Stimulated activated naive B cell treated with anti-CD40 and anti-IgM and Interleukin-4, amounts not matched to agents 10 μg/mL and 1 μg/mL and 100 μg/mL, for 72 hours (primary cell): ENCODE results near the gene SCN3B.
"Not testable (repeated sequence)": the region's sequence is repeated elsewhere in the genome, so short reads cannot be mapped to it uniquely, and the experiment has no call there.

Experiments used
- ATAC-seq, 2 donors: fragments of 150-1000 bp; cut with Tn5 transposase; replicated peaks; 2 replicates each; pipeline ENCODE4 v1.10.0; 2021; ENCODE audit warnings: moderate library complexity in 1 of 2
- DNase-seq: peaks from one replicate; pipeline ENCODE4 v3.0.0; 2021
- H3K27ac Mint-ChIP-seq: one replicate; pipeline ENCODE4 v1.8.0; 2022; ENCODE audit warnings: mild to moderate bottlenecking, mixed read lengths
- H3K27me3 Mint-ChIP-seq, 2 donors: one replicate each; pipeline ENCODE4 v1.8.0; 2022; ENCODE audit warnings: mixed read lengths in 2 of 2
- H3K36me3 Mint-ChIP-seq, 2 donors: one replicate each; pipeline ENCODE4 v1.8.0; 2022; ENCODE audit warnings: mixed read lengths in 2 of 2, mild to moderate bottlenecking in 1 of 2
- H3K4me1 Mint-ChIP-seq, 2 donors: one replicate each; pipeline ENCODE4 v1.8.0; 2022; ENCODE audit warnings: mixed read lengths in 2 of 2, mild to moderate bottlenecking in 1 of 2
- H3K4me3 Mint-ChIP-seq, 2 donors: one replicate each; pipeline ENCODE4 v1.8.0; 2022; ENCODE audit warnings: mild to moderate bottlenecking in 2 of 2, mixed read lengths in 2 of 2, moderate library complexity in 1 of 2
- H3K9me3 Mint-ChIP-seq, 2 donors: one replicate each; pipeline ENCODE4 v1.8.0; 2022; ENCODE audit warnings: mixed read lengths in 2 of 2, mild to moderate bottlenecking in 1 of 2

The SCN3B gene

DNA sequence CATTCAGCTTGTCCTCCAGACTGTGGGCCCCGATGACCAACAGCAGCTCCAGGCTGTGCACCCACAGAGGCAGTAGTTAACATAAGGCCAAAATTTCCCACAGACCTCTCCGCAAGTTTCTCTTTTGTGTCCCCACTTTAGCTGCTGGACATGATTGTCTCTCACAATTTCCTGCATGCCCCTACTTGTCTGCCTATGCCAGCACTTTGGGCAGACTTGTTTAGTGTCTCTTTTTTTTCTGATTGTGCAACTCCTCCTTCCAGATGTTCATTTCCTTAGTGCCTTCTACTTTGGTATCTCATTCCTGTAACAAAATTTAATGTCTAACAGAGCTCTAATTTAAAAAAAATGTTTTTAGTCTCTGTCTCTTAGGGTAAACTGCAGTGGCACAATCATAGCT is 23.8 kb upstream of the SCN3B start:
- H3K27me3 Mint-ChIP-seq = peaks cover 19 to 20% of the 10 kb centered on the region in 2 donors
- peaks cover 0 to 2% of the 10 kb centered on the region in 2 donors for H3K9me3 Mint-ChIP-seq
- no peaks in the 10 kb centered on the region for H3K36me3 Mint-ChIP-seq
- H3K4me3 Mint-ChIP-seq = no peak overlapping the region
- no peak overlapping the region for H3K27ac Mint-ChIP-seq
- no peaks in the 10 kb centered on the region for H3K4me1 Mint-ChIP-seq
- DNase-seq (no peak), ATAC-seq (no peak)

DNA sequence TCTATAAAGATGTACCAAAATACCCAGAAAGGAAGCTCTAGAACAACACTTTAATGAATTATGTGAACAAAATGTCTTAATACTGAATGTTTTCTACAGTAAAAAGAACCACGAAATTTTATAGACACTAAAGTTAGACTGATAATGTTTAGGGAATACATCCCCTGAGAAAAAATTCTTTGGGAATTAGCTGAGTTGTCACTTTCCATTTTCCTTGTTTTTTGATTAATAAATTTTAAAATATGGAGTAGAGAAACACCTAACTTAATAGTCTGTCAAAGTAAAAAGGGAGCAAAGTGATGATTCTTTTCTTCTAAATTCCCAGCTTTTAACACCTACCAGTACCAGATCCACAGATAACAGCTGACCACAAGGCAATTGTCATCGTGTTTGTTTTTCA is 23.1 kb upstream of the SCN3B start:
- peaks cover 0 to 2% of the 10 kb centered on the region in 2 donors for H3K9me3 Mint-ChIP-seq
- ATAC-seq (no peak), DNase-seq (no peak)
- H3K4me3 Mint-ChIP-seq = no peak overlapping the region
- H3K27ac Mint-ChIP-seq = no peak overlapping the region
- H3K36me3 Mint-ChIP-seq = no peaks in the 10 kb centered on the region
- H3K27me3 Mint-ChIP-seq = peaks cover 14 to 20% of the 10 kb centered on the region in 2 donors
- no peaks in the 10 kb centered on the region for H3K4me1 Mint-ChIP-seq

DNA sequence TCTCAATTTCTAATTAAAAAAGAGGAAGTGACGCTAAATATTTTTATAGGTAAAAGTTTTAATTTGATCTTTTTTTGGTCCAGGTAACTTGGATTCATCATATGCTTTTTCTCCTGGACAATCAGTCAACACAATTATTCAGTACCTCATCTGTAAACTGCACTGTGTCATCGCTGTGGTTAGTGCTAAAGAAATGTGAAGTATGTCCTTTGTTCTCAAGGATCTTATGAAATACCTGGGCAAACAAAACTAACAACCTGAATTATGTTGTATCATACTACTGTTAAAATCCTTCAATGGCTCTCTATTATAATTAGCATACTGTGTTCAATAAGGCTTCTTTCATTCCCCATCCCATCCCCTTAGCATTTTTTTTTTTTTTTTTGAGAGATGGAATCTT is 19.9 kb upstream of the SCN3B start:
- ATAC-seq (no peak), DNase-seq (no peak)
- no peak overlapping the region for H3K4me3 Mint-ChIP-seq
- H3K4me1 Mint-ChIP-seq = no peaks in the 10 kb centered on the region
- peaks cover 0 to 2% of the 10 kb centered on the region in 2 donors for H3K9me3 Mint-ChIP-seq
- no peak overlapping the region for H3K27ac Mint-ChIP-seq
- peaks cover 6 to 20% of the 10 kb centered on the region in 2 donors for H3K27me3 Mint-ChIP-seq
- no peaks in the 10 kb centered on the region for H3K36me3 Mint-ChIP-seq

DNA sequence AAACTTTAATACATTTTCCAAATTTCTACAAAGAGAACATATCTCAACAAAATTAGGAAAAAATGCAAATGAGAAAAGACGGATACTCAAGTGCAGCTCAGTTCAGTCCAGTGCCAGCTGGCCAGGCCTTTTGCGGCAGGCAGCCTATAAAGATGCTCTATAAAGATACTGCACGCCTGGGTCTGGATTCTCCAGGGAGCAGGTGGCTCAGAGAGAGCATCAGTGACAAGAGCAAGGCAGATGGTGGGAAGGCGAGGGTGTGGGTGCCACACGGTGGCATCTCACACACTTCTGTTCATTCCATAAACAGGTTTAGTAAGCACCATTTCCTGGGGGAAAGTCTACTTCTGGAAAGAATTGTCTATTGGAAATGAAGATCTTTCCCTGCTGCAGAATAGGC is 18.1 kb upstream of the SCN3B start:
- Mint-ChIP-seq H3K4me3 (no peak overlapping the region), H3K27ac (no peak overlapping the region), H3K4me1 (no peaks in the 10 kb centered on the region), H3K36me3 (no peaks in the 10 kb centered on the region), H3K9me3 (no peaks in the 10 kb centered on the region), H3K27me3 (peaks cover 6 to 13% of the 10 kb centered on the region in 2 donors)
- ATAC-seq (no peak), DNase-seq (no peak)

- Mint-ChIP-seq H3K36me3 (no peaks in the 10 kb centered on the region), H3K4me3 (no peak overlapping the region), H3K27ac (no peak overlapping the region), H3K9me3 (no peaks in the 10 kb centered on the region), H3K4me1 (no peaks in the 10 kb centered on the region), H3K27me3 (peaks cover 9 to 13% of the 10 kb centered on the region in 2 donors)
- DNase-seq (no peak), ATAC-seq (no peak)
These were observed 17.1 kb upstream of the SCN3B start for GRCh38 chr11:123671534-123671933.

DNA sequence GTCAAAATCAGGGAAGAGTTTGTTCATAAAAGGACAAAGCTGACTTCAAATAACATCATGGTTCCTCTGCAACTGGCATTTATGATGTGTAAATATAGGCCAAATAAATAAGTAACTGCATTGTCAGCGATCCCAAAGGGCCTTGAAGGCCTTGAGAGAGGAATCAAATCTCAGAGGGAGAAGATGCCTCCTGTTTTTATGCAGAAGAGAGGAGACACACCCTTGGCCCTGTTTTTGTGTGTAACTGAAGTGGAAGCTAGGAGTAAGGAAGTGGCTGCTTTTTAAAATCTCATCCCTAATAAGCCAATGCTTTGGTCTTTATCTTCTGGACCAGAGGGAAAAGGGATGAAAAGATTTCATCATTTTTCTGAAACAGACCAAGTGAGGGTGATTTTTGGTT is 15.7 kb upstream of the SCN3B start:
- no peak overlapping the region for H3K4me3 Mint-ChIP-seq
- no peaks in the 10 kb centered on the region for H3K36me3 Mint-ChIP-seq
- DNase-seq = no peak
- H3K4me1 Mint-ChIP-seq = no peaks in the 10 kb centered on the region
- peaks cover 4 to 9% of the 10 kb centered on the region in 2 donors for H3K27me3 Mint-ChIP-seq
- no peaks in the 10 kb centered on the region for H3K9me3 Mint-ChIP-seq
- ATAC-seq = no peak
- no peak overlapping the region for H3K27ac Mint-ChIP-seq

DNA sequence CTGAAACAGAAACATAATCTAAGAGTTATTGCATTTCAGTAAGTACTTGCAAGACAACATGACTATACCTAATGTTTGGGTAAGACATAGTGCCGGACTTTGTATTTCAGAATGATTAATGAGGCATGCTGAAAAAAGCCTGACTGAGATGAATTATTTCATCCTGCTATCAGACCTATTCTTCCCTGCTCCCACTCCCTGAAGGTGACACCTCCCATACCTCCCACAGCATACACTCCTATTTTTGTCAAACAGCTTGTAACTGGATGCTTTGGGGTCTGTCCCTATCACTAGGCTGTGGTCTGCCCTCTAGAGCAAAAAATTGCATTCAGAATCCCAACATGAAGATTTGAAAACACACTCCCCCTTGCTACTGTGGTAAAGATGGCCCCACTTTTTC is 10.9 kb upstream of the SCN3B start:
- peaks cover 0 to 15% of the 10 kb centered on the region in 2 donors for H3K27me3 Mint-ChIP-seq
- H3K36me3 Mint-ChIP-seq = peaks cover 4 to 5% of the 10 kb centered on the region in 2 donors
- no peak for ATAC-seq
- peaks cover 3 to 4% of the 10 kb centered on the region in 2 donors for H3K9me3 Mint-ChIP-seq
- DNase-seq = no peak
- no peak overlapping the region for H3K27ac Mint-ChIP-seq
- H3K4me3 Mint-ChIP-seq = no peak overlapping the region
- H3K4me1 Mint-ChIP-seq = no peaks in the 10 kb centered on the region

GRCh38 chr11:123659965-123660364 is 5.5 kb upstream of the SCN3B start:
- Mint-ChIP-seq H3K36me3 (peaks cover 7 to 14% of the 10 kb centered on the region in 2 donors), H3K27me3 (peaks cover 12 to 15% of the 10 kb centered on the region in 2 donors), H3K4me1 (peaks cover 13% of the 10 kb centered on the region in 2 donors), H3K9me3 (peaks cover 13 to 22% of the 10 kb centered on the region in 2 donors)
- H3K4me3 Mint-ChIP-seq, H3K27ac Mint-ChIP-seq: not testable (repeated sequence)
- peak; percentile 47 for DNase-seq
- ATAC-seq = peak; percentile 96 to 97

DNA sequence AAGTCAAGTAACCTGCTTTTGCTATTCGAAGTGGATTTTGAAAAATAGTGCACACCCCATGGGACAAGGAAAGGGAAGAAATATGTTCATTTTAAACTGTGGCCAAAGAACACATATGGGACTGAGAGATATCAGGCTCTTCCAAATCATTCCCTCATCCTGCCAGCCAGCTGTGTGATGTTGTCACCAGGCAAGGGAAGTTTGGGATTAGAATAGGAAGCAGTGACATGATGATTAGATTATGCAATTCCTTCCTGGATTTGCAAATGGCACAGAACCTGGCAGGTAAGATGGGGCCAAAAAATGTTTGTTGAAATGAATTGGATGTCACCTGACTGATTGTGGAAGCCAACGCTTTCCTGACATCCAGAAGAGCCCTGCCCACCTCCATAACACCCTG is 4.9 kb upstream of the SCN3B start:
- no peak for DNase-seq
- H3K9me3 Mint-ChIP-seq = peaks cover 13 to 22% of the 10 kb centered on the region in 2 donors
- peaks cover 7 to 14% of the 10 kb centered on the region in 2 donors for H3K36me3 Mint-ChIP-seq
- H3K27ac Mint-ChIP-seq = no peak overlapping the region
- peaks cover 15 to 16% of the 10 kb centered on the region in 2 donors for H3K4me1 Mint-ChIP-seq
- no peak for ATAC-seq
- H3K27me3 Mint-ChIP-seq = peaks cover 17 to 19% of the 10 kb centered on the region in 2 donors
- no peak overlapping the region for H3K4me3 Mint-ChIP-seq

DNA sequence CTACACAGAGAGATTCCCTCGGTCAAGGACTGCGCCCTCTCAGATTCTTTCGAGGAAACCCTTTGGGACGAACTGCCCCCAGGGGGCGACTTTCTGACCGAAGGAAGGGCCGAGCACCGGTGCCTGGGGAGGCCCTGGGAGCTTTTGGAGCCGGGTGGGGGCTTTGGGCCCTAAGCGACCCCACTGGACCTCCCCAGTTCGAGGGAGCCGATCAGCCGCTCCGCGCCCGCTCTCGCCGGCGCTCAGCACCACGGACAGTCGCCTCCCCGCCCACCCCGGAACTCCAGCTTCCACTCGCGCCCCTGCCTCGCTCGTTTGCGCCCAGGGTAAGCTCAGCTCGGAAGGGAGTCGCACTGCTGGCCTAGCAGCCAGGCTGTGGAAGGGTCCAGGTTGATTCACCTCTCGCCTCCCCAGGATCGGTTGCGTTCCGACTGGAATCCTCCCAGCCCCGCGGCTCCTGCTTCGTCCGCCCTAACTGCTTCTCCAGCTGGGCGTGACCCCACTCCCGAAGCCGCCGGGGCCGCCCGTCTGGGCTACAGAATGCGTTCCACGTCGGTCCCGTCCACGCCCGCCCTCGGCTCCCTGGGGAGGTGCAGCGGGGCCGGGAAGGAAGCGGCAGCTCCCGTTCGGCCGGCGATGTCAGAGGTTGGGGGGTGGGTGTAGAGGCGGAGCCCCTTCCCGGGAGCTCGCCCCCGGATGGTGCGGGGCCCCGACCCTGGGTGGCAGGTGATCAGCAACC is 428 bp downstream of the SCN3B start:
- Mint-ChIP-seq H3K27me3 (peaks cover 36 to 49% of the 10 kb centered on the region in 2 donors), H3K4me3 (peak overlapping the region; percentile 61 to 73), H3K9me3 (peaks cover 7 to 14% of the 10 kb centered on the region in 2 donors), H3K36me3 (peaks cover 3 to 6% of the 10 kb centered on the region in 2 donors), H3K27ac (no peak overlapping the region), H3K4me1 (peaks cover 8 to 12% of the 10 kb centered on the region in 2 donors)
- ATAC-seq (peak; percentile 21 to 51), DNase-seq (no peak)

DNA sequence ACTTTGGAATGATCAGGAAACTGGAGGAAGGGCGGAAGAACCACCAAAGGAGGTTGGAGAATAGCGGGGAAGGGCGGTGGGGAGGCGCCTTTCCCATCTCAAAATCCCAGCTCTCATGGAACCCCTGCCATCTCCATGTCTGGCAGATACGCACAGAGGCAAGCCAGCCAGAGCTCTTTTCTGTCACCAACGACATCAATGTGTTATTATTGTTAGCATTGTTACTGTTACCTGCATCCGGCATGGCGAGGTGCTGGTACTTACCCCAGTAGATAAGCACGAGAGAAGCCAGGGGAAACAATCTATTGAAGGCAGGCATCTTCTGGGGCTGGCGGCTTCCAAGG is 969 bp downstream of the SCN3B start:
- ATAC-seq (no peak), DNase-seq (no peak)
- H3K4me3 Mint-ChIP-seq = peak overlapping the region; percentile 40 to 73
- H3K4me1 Mint-ChIP-seq = peaks cover 2 to 7% of the 10 kb centered on the region in 2 donors
- peaks cover 36 to 49% of the 10 kb centered on the region in 2 donors for H3K27me3 Mint-ChIP-seq
- H3K36me3 Mint-ChIP-seq = peaks cover under 1 to 3% of the 10 kb centered on the region in 2 donors
- no peak overlapping the region for H3K27ac Mint-ChIP-seq
- H3K9me3 Mint-ChIP-seq = peaks cover 2 to 9% of the 10 kb centered on the region in 2 donors

DNA sequence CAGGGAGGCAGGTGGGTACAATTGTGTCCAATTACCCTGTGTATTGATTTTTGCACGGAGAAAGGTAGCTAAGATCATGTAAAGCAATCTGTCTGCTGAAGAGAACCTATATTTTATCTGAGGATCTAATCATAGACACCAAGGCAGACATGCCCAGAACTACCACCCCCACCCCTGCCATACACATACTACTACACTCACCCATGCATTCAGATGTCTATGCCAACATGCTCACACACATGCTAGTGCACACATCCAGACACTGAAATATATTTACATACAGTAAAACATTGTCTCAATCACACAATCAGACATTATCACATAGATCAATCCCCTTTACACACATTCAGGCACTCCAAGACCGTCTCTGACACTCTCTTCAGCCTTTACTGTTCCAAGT is 1.8 kb downstream of the SCN3B start:
- H3K27ac Mint-ChIP-seq = no peak overlapping the region
- peaks cover 0 to 3% of the 10 kb centered on the region in 2 donors for H3K36me3 Mint-ChIP-seq
- peaks cover 2 to 6% of the 10 kb centered on the region in 2 donors for H3K4me1 Mint-ChIP-seq
- H3K27me3 Mint-ChIP-seq = peaks cover 36 to 49% of the 10 kb centered on the region in 2 donors
- peaks cover 0 to under 1% of the 10 kb centered on the region in 2 donors for H3K9me3 Mint-ChIP-seq
- no peak overlapping the region for H3K4me3 Mint-ChIP-seq
- ATAC-seq (no peak), DNase-seq (no peak)

DNA sequence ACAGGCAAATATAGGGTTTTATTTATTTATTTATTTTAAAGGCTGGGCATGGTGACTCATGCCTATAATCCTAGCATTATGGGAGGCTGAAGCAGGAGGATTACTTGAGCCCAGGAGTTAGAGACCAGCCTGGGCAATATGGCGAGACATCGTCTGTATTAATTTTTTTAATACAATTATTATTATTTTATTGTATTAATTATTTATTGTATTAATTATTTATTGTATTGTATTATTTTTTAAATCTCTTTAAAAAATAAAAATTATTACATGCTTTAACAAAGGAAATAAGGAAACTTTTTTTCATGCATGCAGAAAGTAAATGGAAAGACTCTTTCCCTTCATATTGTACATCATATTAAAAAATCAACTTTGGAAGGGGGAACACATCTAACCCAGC is 3.5 kb downstream of the SCN3B start:
- ATAC-seq (no peak), DNase-seq (no peak)
- Mint-ChIP-seq H3K4me3 (no peak overlapping the region), H3K27ac (no peak overlapping the region), H3K4me1 (peaks cover 2 to 6% of the 10 kb centered on the region in 2 donors), H3K27me3 (peaks cover 42 to 55% of the 10 kb centered on the region in 2 donors), H3K9me3 (no peaks in the 10 kb centered on the region), H3K36me3 (no peaks in the 10 kb centered on the region)

- Mint-ChIP-seq H3K4me1 (peaks cover 3 to 5% of the 10 kb centered on the region in 2 donors), H3K27me3 (peaks cover 36 to 43% of the 10 kb centered on the region in 2 donors), H3K36me3 (no peaks in the 10 kb centered on the region), H3K4me3 (no peak overlapping the region), H3K27ac (no peak overlapping the region), H3K9me3 (no peaks in the 10 kb centered on the region)
- ATAC-seq = no peak
- no peak for DNase-seq
These were observed 9.0 kb downstream of the SCN3B start for GRCh38 chr11:123645286-123645975.

- Mint-ChIP-seq H3K27me3 (peaks cover 46 to 49% of the 10 kb centered on the region in 2 donors), H3K4me3 (no peak overlapping the region), H3K36me3 (no peaks in the 10 kb centered on the region), H3K9me3 (no peaks in the 10 kb centered on the region), H3K27ac (no peak overlapping the region), H3K4me1 (peaks cover 3 to 5% of the 10 kb centered on the region in 2 donors)
- no peak for DNase-seq
- ATAC-seq = no peak
These were observed 12.0 kb downstream of the SCN3B start for GRCh38 chr11:123642435-123642834.
